Colonic mucosa (tissue), 4 donors: ENCODE results near the gene MFAP3. TPM values are rescaled to one million over a fixed set of nuclear protein-coding genes. Genes with fewer than 3 reads are reported as not detected.

Experiments
- DNase-seq: peaks from one replicate; pipeline ENCODE4 v3.0.0-alpha.2; 2020
- H3K27ac ChIP-seq: fragments of 200-600 bp; one replicate; pipeline ENCODE4 v1.8.0; 2021
- H3K27me3 ChIP-seq: fragments of 200-600 bp; one replicate; pipeline ENCODE4 v1.8.0; 2021
- H3K36me3 ChIP-seq: fragments of 200-600 bp; one replicate; pipeline ENCODE4 v1.8.0; 2021
- H3K4me1 ChIP-seq: fragments of 200-600 bp; one replicate; pipeline ENCODE4 v1.8.0; 2021; ENCODE audit warnings: mild to moderate bottlenecking
- H3K4me3 ChIP-seq: fragments of 200-600 bp; one replicate; pipeline ENCODE4 v1.8.0; 2021
- H3K9ac ChIP-seq, 2 donors: one replicate each; pipeline ENCODE4 v1.7.0; 2013; ENCODE audit warnings: control low read depth in 2 of 2, low read depth in 2 of 2, low read length in 2 of 2
- H3K9me3 ChIP-seq: fragments of 200-600 bp; one replicate; pipeline ENCODE4 v1.8.0; 2021
- CTCF ChIP-seq: fragments of 200-600 bp; IDR thresholded peaks from one replicate; pipeline ENCODE4 v1.8.0; 2022; ENCODE audit warnings: antibody characterized with exemption, mild to moderate bottlenecking
- intact Hi-C: fragments of 100-400 bp; cut with DNase I; formaldehyde crosslinking; loops from one replicate; pipeline ENCODE4 v1.14.1; 2022
- total RNA-seq, 2 donors: library from RNA; stranded (reverse); fragmentation: NEBNext Ultra II Directional in 1 of 2; extraction: Animal tissue kit (Norgen Biotek cat#: 25700) in 1 of 2; gene quantifications; one replicate each; pipeline ENCODE4 v1.2.1, GENCODE V29; 2021
- donor health status: healthy.
- donor health status: DM: no; HTN: no; CAD: no.
- donor health status: DM: no; HTN: no; CAD: no.

Gene MFAP3
- total RNA-seq, 2 donors from 2014 or later = 20.0 to 32.4 TPM

GRCh38 chr5:154090656-154091055 lies 51.9 kb downstream of the MFAP3 start:
- Histone ChIP-seq H3K27me3 (no peaks in the 10 kb centered on the region), H3K9me3 (no peaks in the 10 kb centered on the region), H3K36me3 (no peaks in the 10 kb centered on the region), H3K27ac (no peak overlapping the region), H3K4me1 (no peaks in the 10 kb centered on the region), H3K9ac (no peak overlapping the region), H3K4me3 (no peak overlapping the region)
- no peak for DNase-seq
- no peak for TF ChIP-seq CTCF
- intact Hi-C loops = no loop called here

GRCh38 chr5:154092356-154093141 lies 53.8 kb downstream of the MFAP3 start:
- H3K9me3 ChIP-seq = no peaks in the 10 kb centered on the region
- no peaks in the 10 kb centered on the region for H3K4me1 ChIP-seq
- no peak for TF ChIP-seq CTCF
- no peak overlapping the region for H3K27ac ChIP-seq
- no peak overlapping the region for H3K4me3 ChIP-seq
- H3K36me3 ChIP-seq = no peaks in the 10 kb centered on the region
- no peaks in the 10 kb centered on the region for H3K27me3 ChIP-seq
- intact Hi-C loops = no loop called here
- no peak overlapping the region for H3K9ac ChIP-seq
- no peak for DNase-seq

GRCh38 chr5:154093142-154093532 lies 54.4 kb downstream of the MFAP3 start:
- H3K9ac ChIP-seq = no peak overlapping the region
- no peaks in the 10 kb centered on the region for H3K36me3 ChIP-seq
- no peak for TF ChIP-seq CTCF
- H3K27ac ChIP-seq = no peak overlapping the region
- H3K9me3 ChIP-seq = no peaks in the 10 kb centered on the region
- no peak for DNase-seq
- intact Hi-C loops = no loop called here
- H3K27me3 ChIP-seq = no peaks in the 10 kb centered on the region
- H3K4me1 ChIP-seq = no peaks in the 10 kb centered on the region
- H3K4me3 ChIP-seq = no peak overlapping the region

- H3K4me3 ChIP-seq = no peak overlapping the region
- no peaks in the 10 kb centered on the region for H3K36me3 ChIP-seq
- no peak for TF ChIP-seq CTCF
- H3K27me3 ChIP-seq = no peaks in the 10 kb centered on the region
- no peak overlapping the region for H3K27ac ChIP-seq
- intact Hi-C loops = no loop called here
- H3K4me1 ChIP-seq = no peaks in the 10 kb centered on the region
- no peak for DNase-seq
- H3K9me3 ChIP-seq = no peaks in the 10 kb centered on the region
- H3K9ac ChIP-seq = no peak overlapping the region
Observed at GRCh38 chr5:154095904-154096303, 57.1 kb downstream of the MFAP3 start.

- intact Hi-C loops = no loop called here
- H3K4me1 ChIP-seq = no peaks in the 10 kb centered on the region
- DNase-seq = no peak
- no peaks in the 10 kb centered on the region for H3K27me3 ChIP-seq
- H3K36me3 ChIP-seq = no peaks in the 10 kb centered on the region
- H3K9me3 ChIP-seq = no peaks in the 10 kb centered on the region
- TF ChIP-seq CTCF = no peak
- no peak overlapping the region for H3K9ac ChIP-seq
- H3K27ac ChIP-seq = no peak overlapping the region
- no peak overlapping the region for H3K4me3 ChIP-seq
Observed at GRCh38 chr5:154097031-154097430, 58.3 kb downstream of the MFAP3 start.
